Body of pancreas (tissue), 4 donors: ENCODE results near the gene PAOX. TPM values are rescaled to one million over a fixed set of nuclear protein-coding genes. Genes with fewer than 3 reads are reported as not detected.

Source experiments
- ATAC-seq: fragments of 150-250 bp; one replicate; pipeline ENCODE4 v1.9.1; 2016
- DNase-seq, 4 donors: peaks; one replicate each; pipeline ENCODE4 v3.0.0-alpha.2; 2019
- H3K27ac ChIP-seq, 4 donors: fragments of 200-600 bp; sonication (generic); 1 replicate in 3 of 4; 2 replicates in 1 of 4; pipeline versions ENCODE4 v1.5.1 to v1.6.1; 2016 to 2019; ENCODE audit warnings: mild to moderate bottlenecking in 1 of 4, mixed read lengths in 1 of 4, moderate library complexity in 1 of 4
- H3K27me3 ChIP-seq, 2 donors: fragments of 200-600 bp; sonication (generic); one replicate each; pipeline ENCODE4 v1.6.0; 2016; ENCODE audit warnings: mild to moderate bottlenecking in 1 of 2
- H3K36me3 ChIP-seq, 2 donors: fragments of 200-600 bp; sonication (generic); replicated peaks in 1 of 2; 2 replicates each; pipeline ENCODE4 v1.5.1; 2016; ENCODE audit warnings: low read depth in 2 of 2; ENCODE audit not compliant: insufficient read depth in 1 of 2
- H3K4me1 ChIP-seq: fragments of 200-600 bp; sonication (generic); one replicate; pipeline ENCODE4 v1.6.0; 2016
- H3K4me3 ChIP-seq, 2 donors: fragments of 200-600 bp; sonication (generic); 1 replicate in 1 of 2; 2 replicates in 1 of 2; pipeline ENCODE4 v1.5.1; 2016 to 2019
- H3K9me3 ChIP-seq, 3 donors: fragments of 200-600 bp; sonication (generic); 1 replicate in 2 of 3; 2 replicates in 1 of 3; pipeline ENCODE4 v1.5.1; 2016
- CTCF ChIP-seq, 7 experiments: fragments of 450-650 bp in 4 of 7; fragments of 200-600 bp in 3 of 7; sonication (generic) in 3 of 7; IDR thresholded peaks; one replicate each; pipeline ENCODE4 v1.5.1; 2016 to 2019; ENCODE audit warnings: antibody characterized with exemption in 7 of 7
- POLR2A ChIP-seq, 3 donors: fragments of 450-650 bp; IDR thresholded peaks; one replicate each; pipeline ENCODE4 v1.6.1; 2016; ENCODE audit warnings: antibody characterized with exemption in 3 of 3, mild to moderate bottlenecking in 2 of 3
- WGBS, 2 donors: methylation state at CpG; one replicate each; pipeline ENCODE4 v1.1.5; 2017; 5-methylcytosine and 5-hydroxymethylcytosine counted together
- intact Hi-C: fragments of 100-400 bp; cut with DNase I; formaldehyde crosslinking; loops from one replicate; pipeline ENCODE4 v1.15.1; 2023
- total RNA-seq, 2 donors: library from RNA; depleted of rRNA; stranded (reverse); fragments of >200 nt; gene quantifications; one replicate each; pipeline ENCODE4 v1.1.0, GENCODE V29; 2016

The PAOX gene
- total RNA-seq, 2 donors from 2014 or later = 8.3 to 9.6 TPM

GRCh38 chr10:133418289-133418993, 39.4 kb downstream of the PAOX start:
- Histone ChIP-seq H3K27me3 (peaks cover 0 to 3% of the 10 kb centered on the region in 2 donors), H3K9me3 (no peaks in the 10 kb centered on the region), H3K4me1 (peaks cover 9% of the 10 kb centered on the region), H3K27ac (no peak overlapping the region), H3K4me3 (no peak overlapping the region), H3K36me3 (peaks cover 2 to 7% of the 10 kb centered on the region in 2 donors)
- ATAC-seq (no peak), DNase-seq (no peak)
- TF ChIP-seq CTCF (IDR thresholded peaks at IDR 0.05) (no peak), POLR2A (IDR thresholded peaks at IDR 0.05) (no peak)
- 82 to 90% methylated on average over 4 to 14 of the region's 14 CpGs for WGBS, 2 donors
- intact Hi-C loops = no loop called here

GRCh38 chr10:133419211-133419950, 40.3 kb downstream of the PAOX start:
- whole genome bisulfite sequencing, 2 donors = 87 to 90% methylated on average over 27 to 34 of the region's 34 CpGs
- TF ChIP-seq CTCF (IDR thresholded peaks at IDR 0.05) (no peak), POLR2A (IDR thresholded peaks at IDR 0.05) (no peak)
- peaks cover 0 to 7% of the 10 kb centered on the region in 2 donors for H3K36me3 ChIP-seq
- ATAC-seq (no peak), DNase-seq (no peak)
- H3K4me3 ChIP-seq = no peak overlapping the region
- no peaks in the 10 kb centered on the region for H3K9me3 ChIP-seq
- intact Hi-C loops = no loop called here
- H3K27ac ChIP-seq = no peak overlapping the region
- peaks cover 12% of the 10 kb centered on the region for H3K4me1 ChIP-seq
- H3K27me3 ChIP-seq = peaks cover 0 to 3% of the 10 kb centered on the region in 2 donors

GRCh38 chr10:133420028-133420427, 41.0 kb downstream of the PAOX start:
- H3K36me3 ChIP-seq = peaks cover 0 to 7% of the 10 kb centered on the region in 2 donors
- TF ChIP-seq CTCF (IDR thresholded peaks at IDR 0.05) (no peak), POLR2A (IDR thresholded peaks at IDR 0.05) (no peak)

GRCh38 chr10:133420579-133420978, 41.5 kb downstream of the PAOX start:
- no peak overlapping the region for H3K27ac ChIP-seq
- no peak overlapping the region for H3K4me3 ChIP-seq
- TF ChIP-seq POLR2A (IDR thresholded peaks at IDR 0.05) = no peak
- no peak for TF ChIP-seq CTCF (IDR thresholded peaks at IDR 0.05)
- intact Hi-C loops = no loop called here
- ATAC-seq (no peak), DNase-seq (no peak)
- peaks cover 0 to 3% of the 10 kb centered on the region in 2 donors for H3K27me3 ChIP-seq
- no peaks in the 10 kb centered on the region for H3K9me3 ChIP-seq
- 83 to 88% methylated on average over 3 to 6 of the region's 6 CpGs for WGBS, 2 donors
- H3K36me3 ChIP-seq = peaks cover 0 to 7% of the 10 kb centered on the region in 2 donors
- H3K4me1 ChIP-seq = peaks cover 12% of the 10 kb centered on the region

More at GRCh38 chr10:133420028-133420427, 41.0 kb downstream of the PAOX start:
- Histone ChIP-seq H3K4me3 (no peak overlapping the region), H3K4me1 (peaks cover 12% of the 10 kb centered on the region), H3K27ac (no peak overlapping the region), H3K9me3 (no peaks in the 10 kb centered on the region), H3K27me3 (peaks cover 0 to 3% of the 10 kb centered on the region in 2 donors)
- WGBS, 2 donors = 92 to 94% methylated on average over 11 to 17 of the region's 17 CpGs
- DNase-seq (no peak), ATAC-seq (no peak)
- intact Hi-C loops = no loop called here
